DOHH2 (cell line): ENCODE data around the gene TMEM131.

ENCODE experiments used
- H3F3A ChIP-seq: fragments of 200-600 bp; sonication (generic), shearing (Covaris generic); 2 replicates; pipeline ENCODE4 v1.6.0; 2016; ENCODE audit warnings: antibody characterized with exemption, mild to moderate bottlenecking; ENCODE audit not compliant: control insufficient read depth, insufficient read depth
- H3K27ac ChIP-seq: fragments of 200-600 bp; sonication (generic); 2 replicates; pipeline ENCODE4 v1.5.1; 2014; ENCODE audit warnings: low read depth, mild to moderate bottlenecking, low read length, moderate library complexity
- H3K27me3 ChIP-seq: fragments of 200-600 bp; sonication (generic); 2 replicates; pipeline ENCODE4 v1.6.1; 2014; ENCODE audit warnings: mild to moderate bottlenecking, low read length, mixed read lengths; ENCODE audit not compliant: control insufficient read depth
- H3K36me3 ChIP-seq: fragments of 200-600 bp; sonication (generic); 2 replicates; pipeline ENCODE4 v1.6.1; 2014; ENCODE audit warnings: mild to moderate bottlenecking, low read length, moderate library complexity, mixed read lengths; ENCODE audit not compliant: control insufficient read depth
- H3K4me1 ChIP-seq: fragments of 200-600 bp; sonication (generic); 2 replicates; pipeline ENCODE4 v1.6.1; 2014; ENCODE audit warnings: mild to moderate bottlenecking, low read length, mixed read lengths; ENCODE audit not compliant: control insufficient read depth
- H3K4me2 ChIP-seq: fragments of 200-600 bp; sonication (generic); 2 replicates; pipeline ENCODE4 v1.6.0; 2014; ENCODE audit warnings: mild to moderate bottlenecking, low read length, moderate library complexity
- H3K4me3 ChIP-seq: fragments of 200-600 bp; sonication (generic); 2 replicates; pipeline ENCODE4 v1.5.1; 2014; ENCODE audit warnings: mild to moderate bottlenecking, low read length, mixed read lengths
- H3K79me2 ChIP-seq: fragments of 200-600 bp; sonication (generic); 2 replicates; pipeline ENCODE4 v1.6.1; 2014; ENCODE audit warnings: mild to moderate bottlenecking, low read length, mixed read lengths; ENCODE audit not compliant: control insufficient read depth
- H3K9me2 ChIP-seq: fragments of 200-600 bp; sonication (generic); replicated peaks from 2 replicates; pipeline ENCODE4 v1.6.1; 2014; ENCODE audit warnings: mild to moderate bottlenecking, low read length, mixed read lengths; ENCODE audit not compliant: control insufficient read depth
- H3K9me3 ChIP-seq: fragments of 200-600 bp; sonication (generic); 2 replicates; pipeline ENCODE4 v1.6.1; 2014; ENCODE audit warnings: antibody characterized with exemption, low read length, mixed read lengths; ENCODE audit not compliant: control insufficient read depth, insufficient read depth
- H4K20me1 ChIP-seq: fragments of 200-600 bp; sonication (generic); 2 replicates; pipeline ENCODE4 v1.6.0; 2014; ENCODE audit warnings: low read depth, mild to moderate bottlenecking, antibody characterized with exemption, low read length, moderate library complexity; ENCODE audit not compliant: control insufficient read depth, insufficient read depth
- CTCF ChIP-seq: fragments of 200-600 bp; sonication (generic); IDR thresholded peaks from one replicate; pipeline ENCODE4 v1.5.1; 2014; ENCODE audit warnings: antibody characterized with exemption, mild to moderate bottlenecking, low read depth, low read length; ENCODE audit not compliant: poor library complexity, severe bottlenecking
- EZH2phosphoT487 ChIP-seq: fragments of 200-600 bp; sonication (generic); IDR thresholded peaks from 2 replicates; pipeline ENCODE4 v1.6.1; 2017; ENCODE audit warnings: borderline replicate concordance, mild to moderate bottlenecking, antibody characterized with exemption, low read length, moderate library complexity, mixed read lengths

Gene TMEM131

GRCh38 chr2:97764559-97765263 is 231.0 kb downstream of the TMEM131 start:
- Histone ChIP-seq H3F3A (no peaks in the 10 kb centered on the region), H3K27ac (no peak overlapping the region), H3K4me3 (no peak overlapping the region), H3K27me3 (no peaks in the 10 kb centered on the region), H4K20me1 (no peaks in the 10 kb centered on the region), H3K4me1 (peaks cover 6% of the 10 kb centered on the region; the same call in 1 of the 2 replicates), H3K36me3 (peaks cover 56% of the 10 kb centered on the region), H3K9me2 (no peaks in the 10 kb centered on the region), H3K4me2 (no peak overlapping the region), H3K79me2 (no peaks in the 10 kb centered on the region), H3K9me3 (no peaks in the 10 kb centered on the region)
- no peak for TF ChIP-seq EZH2phosphoT487
- no peak for TF ChIP-seq CTCF

GRCh38 chr2:97763176-97763845 is 232.4 kb downstream of the TMEM131 start:
- no peak for TF ChIP-seq EZH2phosphoT487
- TF ChIP-seq CTCF: no peak
- H3K4me3 ChIP-seq: no peak overlapping the region
- H4K20me1 ChIP-seq: no peaks in the 10 kb centered on the region
- H3K36me3 ChIP-seq: peaks cover 70% of the 10 kb centered on the region
- H3K4me1 ChIP-seq: no peaks in the 10 kb centered on the region; the same call in 1 of the 2 replicates
- no peaks in the 10 kb centered on the region for H3K27me3 ChIP-seq
- no peaks in the 10 kb centered on the region for H3K79me2 ChIP-seq
- H3K9me2 ChIP-seq: no peaks in the 10 kb centered on the region
- H3K4me2 ChIP-seq: no peak overlapping the region
- no peak overlapping the region for H3K27ac ChIP-seq
- H3K9me3 ChIP-seq: no peaks in the 10 kb centered on the region
- no peaks in the 10 kb centered on the region for H3F3A ChIP-seq

- Histone ChIP-seq H3K79me2 (no peaks in the 10 kb centered on the region), H3F3A (no peaks in the 10 kb centered on the region), H3K27ac (no peak overlapping the region), H3K9me2 (no peaks in the 10 kb centered on the region), H3K4me3 (no peak overlapping the region), H4K20me1 (no peaks in the 10 kb centered on the region), H3K4me2 (no peak overlapping the region), H3K36me3 (peaks cover 78% of the 10 kb centered on the region), H3K27me3 (no peaks in the 10 kb centered on the region), H3K9me3 (no peaks in the 10 kb centered on the region), H3K4me1 (no peaks in the 10 kb centered on the region)
- TF ChIP-seq CTCF: no peak
- TF ChIP-seq EZH2phosphoT487: no peak
Measured at GRCh38 chr2:97761192-97761591, 234.6 kb downstream of the TMEM131 start.
